ENCODE results near the gene LYZL6. TPM values are rescaled to one million over a fixed set of nuclear protein-coding genes. Genes with fewer than 3 reads are reported as not detected.

Gene LYZL6
- total RNA-seq, 1 donor from 2014 or later: not detected

DNA sequence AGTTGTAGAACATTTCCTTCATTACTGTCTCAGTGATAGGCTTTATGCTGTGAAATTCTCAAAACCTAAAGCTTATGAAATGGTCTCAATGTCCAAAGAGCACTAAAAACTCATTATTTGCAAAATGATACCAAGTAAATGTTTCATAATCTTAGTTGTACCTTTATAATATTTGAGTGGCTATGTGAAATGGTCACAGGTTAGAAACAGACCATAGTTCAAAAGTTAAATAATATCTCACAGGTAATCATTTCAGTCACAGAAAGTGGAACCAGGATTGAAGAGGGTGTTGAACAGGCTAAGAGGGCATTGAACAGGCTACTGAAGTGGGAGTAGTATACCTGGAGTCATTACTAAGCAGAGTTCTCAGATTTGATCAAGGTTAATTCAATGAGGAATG lies 15.8 kb downstream of the LYZL6 start:
- H3K9me3 Mint-ChIP-seq (ENCODE audit: unreplicated experiment): no peaks in the 10 kb centered on the region
- DNase-seq: no peak
- TF ChIP-seq, protein P1, sequence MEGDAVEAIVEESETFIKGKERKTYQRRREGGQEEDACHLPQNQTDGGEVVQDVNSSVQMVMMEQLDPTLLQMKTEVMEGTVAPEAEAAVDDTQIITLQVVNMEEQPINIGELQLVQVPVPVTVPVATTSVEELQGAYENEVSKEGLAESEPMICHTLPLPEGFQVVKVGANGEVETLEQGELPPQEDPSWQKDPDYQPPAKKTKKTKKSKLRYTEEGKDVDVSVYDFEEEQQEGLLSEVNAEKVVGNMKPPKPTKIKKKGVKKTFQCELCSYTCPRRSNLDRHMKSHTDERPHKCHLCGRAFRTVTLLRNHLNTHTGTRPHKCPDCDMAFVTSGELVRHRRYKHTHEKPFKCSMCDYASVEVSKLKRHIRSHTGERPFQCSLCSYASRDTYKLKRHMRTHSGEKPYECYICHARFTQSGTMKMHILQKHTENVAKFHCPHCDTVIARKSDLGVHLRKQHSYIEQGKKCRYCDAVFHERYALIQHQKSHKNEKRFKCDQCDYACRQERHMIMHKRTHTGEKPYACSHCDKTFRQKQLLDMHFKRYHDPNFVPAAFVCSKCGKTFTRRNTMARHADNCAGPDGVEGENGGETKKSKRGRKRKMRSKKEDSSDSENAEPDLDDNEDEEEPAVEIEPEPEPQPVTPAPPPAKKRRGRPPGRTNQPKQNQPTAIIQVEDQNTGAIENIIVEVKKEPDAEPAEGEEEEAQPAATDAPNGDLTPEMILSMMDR (IDR thresholded peaks at IDR 0.05; ENCODE audit: partially characterized antibody, unreplicated experiment): no peak
- H3K27me3 Mint-ChIP-seq (ENCODE audit: unreplicated experiment): peaks cover 2% of the 10 kb centered on the region
- H3K4me3 Mint-ChIP-seq (ENCODE audit: unreplicated experiment): no peak overlapping the region
- H3K4me1 Mint-ChIP-seq (ENCODE audit: low read depth, unreplicated experiment): no peaks in the 10 kb centered on the region
- no peaks in the 10 kb centered on the region for H3K36me3 Mint-ChIP-seq (ENCODE audit: unreplicated experiment)
- no peak overlapping the region for H3K27ac Mint-ChIP-seq (ENCODE audit: unreplicated experiment)

DNA sequence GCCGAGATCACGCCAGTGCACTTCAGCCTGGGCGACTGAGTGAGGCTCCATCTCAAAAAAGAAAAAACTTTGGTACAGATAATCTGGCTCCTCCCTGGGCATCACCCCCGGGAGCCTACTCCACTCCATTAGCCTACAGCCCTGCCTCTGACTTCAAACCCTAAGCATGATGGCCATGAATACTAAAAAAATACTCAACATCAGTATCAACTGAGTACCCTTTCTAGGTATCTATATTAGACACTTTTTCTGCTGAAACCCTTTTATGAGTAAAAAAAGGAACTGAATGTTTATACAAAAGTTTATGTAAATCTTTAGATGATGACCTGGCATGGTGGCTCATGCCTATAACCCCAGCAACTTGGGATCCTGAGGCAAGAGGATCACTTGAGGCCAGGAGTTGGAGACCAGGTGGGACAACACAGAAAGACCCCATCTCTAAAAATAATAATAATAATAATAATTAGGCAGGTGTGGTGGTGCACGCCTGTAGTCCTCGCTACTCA lies 19.9 kb downstream of the LYZL6 start:
- Mint-ChIP-seq H3K4me3 (ENCODE audit: unreplicated experiment) (no peak overlapping the region), H3K36me3 (ENCODE audit: unreplicated experiment) (no peaks in the 10 kb centered on the region), H3K27me3 (ENCODE audit: unreplicated experiment) (no peaks in the 10 kb centered on the region), H3K4me1 (ENCODE audit: low read depth, unreplicated experiment) (no peaks in the 10 kb centered on the region), H3K27ac (ENCODE audit: unreplicated experiment) (no peak overlapping the region), H3K9me3 (ENCODE audit: unreplicated experiment) (no peaks in the 10 kb centered on the region)
- TF ChIP-seq, protein P1 (IDR thresholded peaks at IDR 0.05; ENCODE audit: partially characterized antibody, unreplicated experiment): no peak
- DNase-seq: no peak

DNA sequence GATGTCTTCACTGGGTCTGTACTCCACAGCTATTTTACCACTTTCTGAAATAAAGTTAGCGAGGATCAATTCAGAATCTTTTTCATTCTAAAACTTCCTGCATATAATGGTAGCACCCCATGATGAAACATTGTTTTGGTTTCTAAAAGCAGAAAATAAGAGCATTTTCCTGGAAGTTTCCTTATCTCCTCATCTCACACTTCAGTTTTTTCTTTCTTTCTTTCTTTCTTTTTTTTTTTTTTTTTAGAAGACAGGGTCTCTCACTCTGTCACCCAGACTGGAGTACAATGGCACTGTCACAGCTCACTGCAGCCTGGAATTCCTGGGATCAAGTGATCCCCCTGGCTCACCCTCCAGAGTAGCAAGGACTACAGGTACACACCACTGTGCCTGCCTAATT lies 23.3 kb downstream of the LYZL6 start:
- no peaks in the 10 kb centered on the region for H3K4me1 Mint-ChIP-seq (ENCODE audit: low read depth, unreplicated experiment)
- no peak overlapping the region for H3K27ac Mint-ChIP-seq (ENCODE audit: unreplicated experiment)
- no peak for DNase-seq
- H3K27me3 Mint-ChIP-seq (ENCODE audit: unreplicated experiment): no peaks in the 10 kb centered on the region
- no peak overlapping the region for H3K4me3 Mint-ChIP-seq (ENCODE audit: unreplicated experiment)
- H3K9me3 Mint-ChIP-seq (ENCODE audit: unreplicated experiment): no peaks in the 10 kb centered on the region
- no peaks in the 10 kb centered on the region for H3K36me3 Mint-ChIP-seq (ENCODE audit: unreplicated experiment)
- TF ChIP-seq, protein P1 (IDR thresholded peaks at IDR 0.05; ENCODE audit: partially characterized antibody, unreplicated experiment): no peak

DNA sequence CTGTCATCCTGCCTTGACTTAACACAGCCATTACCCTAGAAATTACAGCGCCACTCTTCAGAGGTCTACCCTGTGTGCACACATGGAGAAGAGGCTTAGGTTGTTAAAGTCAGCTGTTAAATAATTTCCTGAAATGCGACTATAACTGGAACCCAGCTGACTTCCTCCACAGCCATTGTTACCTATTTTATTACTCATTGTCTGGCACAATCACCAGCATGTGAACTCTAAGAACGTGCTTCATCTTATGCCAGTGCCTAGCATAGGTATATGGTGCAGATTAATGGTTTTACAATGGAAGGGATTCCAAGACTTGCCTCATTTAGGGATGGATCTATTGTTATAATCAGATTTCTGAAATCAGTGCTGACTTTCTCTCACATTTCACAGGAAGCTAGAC lies 24.8 kb downstream of the LYZL6 start:
- peaks cover 5% of the 10 kb centered on the region for H3K36me3 Mint-ChIP-seq (ENCODE audit: unreplicated experiment)
- no peak for DNase-seq
- no peaks in the 10 kb centered on the region for H3K27me3 Mint-ChIP-seq (ENCODE audit: unreplicated experiment)
- no peak overlapping the region for H3K4me3 Mint-ChIP-seq (ENCODE audit: unreplicated experiment)
- TF ChIP-seq, protein P1 (IDR thresholded peaks at IDR 0.05; ENCODE audit: partially characterized antibody, unreplicated experiment): no peak
- no peak overlapping the region for H3K27ac Mint-ChIP-seq (ENCODE audit: unreplicated experiment)
- H3K9me3 Mint-ChIP-seq (ENCODE audit: unreplicated experiment): no peaks in the 10 kb centered on the region
- H3K4me1 Mint-ChIP-seq (ENCODE audit: low read depth, unreplicated experiment): no peaks in the 10 kb centered on the region

GRCh38 chr17:35917519-35918213 lies 25.8 kb downstream of the LYZL6 start:
- DNase-seq: no peak
- Mint-ChIP-seq H3K4me3 (ENCODE audit: unreplicated experiment) (no peak overlapping the region), H3K36me3 (ENCODE audit: unreplicated experiment) (peaks cover 5% of the 10 kb centered on the region), H3K27me3 (ENCODE audit: unreplicated experiment) (no peaks in the 10 kb centered on the region), H3K9me3 (ENCODE audit: unreplicated experiment) (no peaks in the 10 kb centered on the region), H3K27ac (ENCODE audit: unreplicated experiment) (no peak overlapping the region), H3K4me1 (ENCODE audit: low read depth, unreplicated experiment) (no peaks in the 10 kb centered on the region)
- TF ChIP-seq, protein P1 (IDR thresholded peaks at IDR 0.05; ENCODE audit: partially characterized antibody, unreplicated experiment): no peak
